OCI-LY7 (cell line): ENCODE measurements around the gene GRM1.

Source experiments
- EZH2phosphoT487 ChIP-seq: fragments of 200-600 bp; sonication (generic); IDR thresholded peaks from 2 replicates; pipeline ENCODE4 v1.6.1; 2018; ENCODE audit warnings: low read depth, borderline replicate concordance, mild to moderate bottlenecking, mixed run types, antibody characterized with exemption, low read length, moderate library complexity, mixed read lengths
- TF ChIP-seq, protein P1 (sequence below): fragments of 200-600 bp; sonication (generic); conservative IDR thresholded peaks from 2 replicates; pipeline ENCODE4 v1.5.1; 2014; ENCODE audit warnings: mild to moderate bottlenecking, antibody characterized with exemption, low read length, moderate library complexity, mixed read lengths

DNA sequence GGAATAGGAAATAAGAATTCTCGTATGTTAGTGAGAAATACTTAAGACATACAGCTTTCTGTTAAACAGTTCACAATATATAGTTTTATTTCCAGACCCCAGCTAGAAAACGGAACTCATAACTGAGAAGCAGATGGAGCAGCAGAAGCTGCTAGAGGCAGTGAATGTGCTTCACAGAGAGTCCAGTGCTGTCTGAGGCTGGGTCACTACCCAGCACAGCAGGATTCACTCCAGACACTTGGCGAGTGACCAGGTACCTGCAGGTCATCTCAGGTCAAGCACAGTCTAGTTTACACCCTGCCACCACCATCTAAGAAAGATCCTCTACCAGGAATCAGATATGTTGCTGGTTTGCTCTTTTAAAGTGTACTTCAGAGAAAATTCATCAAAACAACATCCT is 271.7 kb downstream of the GRM1 start:
- TF ChIP-seq, protein P1, sequence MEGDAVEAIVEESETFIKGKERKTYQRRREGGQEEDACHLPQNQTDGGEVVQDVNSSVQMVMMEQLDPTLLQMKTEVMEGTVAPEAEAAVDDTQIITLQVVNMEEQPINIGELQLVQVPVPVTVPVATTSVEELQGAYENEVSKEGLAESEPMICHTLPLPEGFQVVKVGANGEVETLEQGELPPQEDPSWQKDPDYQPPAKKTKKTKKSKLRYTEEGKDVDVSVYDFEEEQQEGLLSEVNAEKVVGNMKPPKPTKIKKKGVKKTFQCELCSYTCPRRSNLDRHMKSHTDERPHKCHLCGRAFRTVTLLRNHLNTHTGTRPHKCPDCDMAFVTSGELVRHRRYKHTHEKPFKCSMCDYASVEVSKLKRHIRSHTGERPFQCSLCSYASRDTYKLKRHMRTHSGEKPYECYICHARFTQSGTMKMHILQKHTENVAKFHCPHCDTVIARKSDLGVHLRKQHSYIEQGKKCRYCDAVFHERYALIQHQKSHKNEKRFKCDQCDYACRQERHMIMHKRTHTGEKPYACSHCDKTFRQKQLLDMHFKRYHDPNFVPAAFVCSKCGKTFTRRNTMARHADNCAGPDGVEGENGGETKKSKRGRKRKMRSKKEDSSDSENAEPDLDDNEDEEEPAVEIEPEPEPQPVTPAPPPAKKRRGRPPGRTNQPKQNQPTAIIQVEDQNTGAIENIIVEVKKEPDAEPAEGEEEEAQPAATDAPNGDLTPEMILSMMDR: no peak
- TF ChIP-seq EZH2phosphoT487: no peak
